ENCODE data around the gene CHST15.

The CHST15 gene

GRCh38 chr10:123964953-123965352, 128.4 kb downstream of the CHST15 start:
- H3K4me2 ChIP-seq (ENCODE audit: low read depth, low read length, poor library complexity, severe bottlenecking): no peak overlapping the region
- H4K20me1 ChIP-seq (ENCODE audit: insufficient read depth, low read length, poor library complexity, severe bottlenecking): no peaks in the 10 kb centered on the region
- H3K4me3 ChIP-seq (ENCODE audit: low read length, poor library complexity, severe bottlenecking): no peak overlapping the region
- no peak overlapping the region for H3K9ac ChIP-seq (ENCODE audit: low read depth, low read length, poor library complexity, severe bottlenecking)
- no peak overlapping the region for H2AFZ ChIP-seq (ENCODE audit: low read length)
- no peaks in the 10 kb centered on the region for H3K9me2 ChIP-seq (replicated peaks; ENCODE audit: low read depth, low read length)
- no peak for TF ChIP-seq CTCF (conservative IDR thresholded peaks at IDR 0.05; ENCODE audit: low read length)
- TF ChIP-seq EZH2phosphoT487 (IDR thresholded peaks at IDR 0.05; ENCODE audit: borderline replicate concordance): no peak
- H3K36me3 ChIP-seq (ENCODE audit: insufficient read depth, low read length): no peaks in the 10 kb centered on the region
- no peaks in the 10 kb centered on the region for H3K27me3 ChIP-seq (ENCODE audit: insufficient read depth, low read length, poor library complexity, severe bottlenecking)
- no peaks in the 10 kb centered on the region for H3K9me3 ChIP-seq (ENCODE audit: insufficient read depth, low read depth, low read length)
- no peaks in the 10 kb centered on the region for H3F3A ChIP-seq (ENCODE audit: low read depth)
- no peaks in the 10 kb centered on the region for H3K4me1 ChIP-seq (ENCODE audit: insufficient read depth, low read length, poor library complexity, severe bottlenecking)
- H3K79me2 ChIP-seq (ENCODE audit: insufficient read depth, low read length): no peaks in the 10 kb centered on the region

DNA sequence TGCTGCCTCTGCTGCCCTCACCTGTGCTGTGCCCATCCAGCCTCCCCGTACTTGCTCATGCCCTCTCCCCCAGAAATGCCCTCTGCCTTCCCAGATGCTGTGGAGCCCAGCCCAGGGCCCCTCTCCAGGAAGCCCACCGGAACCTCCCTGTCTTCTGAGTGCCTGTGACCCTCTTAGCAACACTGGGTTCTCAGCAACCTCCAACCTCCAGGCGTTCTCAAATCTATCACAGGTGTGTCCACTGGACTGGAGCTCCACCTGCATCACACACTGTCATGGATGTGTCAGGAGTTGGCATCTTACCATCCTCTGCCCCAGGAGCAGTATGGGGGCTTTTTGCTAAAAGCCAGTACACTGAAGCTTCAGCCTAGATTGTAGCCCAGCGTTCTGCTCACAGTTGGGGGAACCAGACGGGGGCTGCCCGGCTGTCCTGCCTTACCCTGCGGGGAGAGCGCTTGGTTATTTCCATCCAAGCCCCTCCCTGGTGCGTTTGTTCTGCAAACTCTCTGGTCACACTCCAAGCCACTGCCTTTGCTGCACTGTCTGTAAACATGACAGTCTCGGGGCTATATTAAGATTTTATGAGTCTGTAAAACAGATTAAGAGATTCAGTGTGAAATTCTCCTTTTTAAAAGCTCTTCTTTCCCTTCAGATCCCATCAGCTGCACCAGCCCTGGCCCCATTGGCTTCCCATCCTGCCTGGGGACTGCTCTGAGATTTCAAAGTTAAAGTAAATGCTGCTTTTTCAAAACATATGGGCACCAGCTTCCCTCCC, 130.5 kb downstream of the CHST15 start:
- Histone ChIP-seq H3K36me3 (ENCODE audit: insufficient read depth, low read length) (no peaks in the 10 kb centered on the region), H3K4me2 (ENCODE audit: low read depth, low read length, poor library complexity, severe bottlenecking) (no peak overlapping the region), H3K27me3 (ENCODE audit: insufficient read depth, low read length, poor library complexity, severe bottlenecking) (no peaks in the 10 kb centered on the region), H3K79me2 (ENCODE audit: insufficient read depth, low read length) (no peaks in the 10 kb centered on the region), H4K20me1 (ENCODE audit: insufficient read depth, low read length, poor library complexity, severe bottlenecking) (no peaks in the 10 kb centered on the region), H3K9ac (ENCODE audit: low read depth, low read length, poor library complexity, severe bottlenecking) (no peak overlapping the region), H2AFZ (ENCODE audit: low read length) (no peak overlapping the region), H3K9me3 (ENCODE audit: insufficient read depth, low read depth, low read length) (no peaks in the 10 kb centered on the region), H3K4me1 (ENCODE audit: insufficient read depth, low read length, poor library complexity, severe bottlenecking) (no peaks in the 10 kb centered on the region), H3K9me2 (replicated peaks; ENCODE audit: low read depth, low read length) (no peaks in the 10 kb centered on the region), H3F3A (ENCODE audit: low read depth) (no peaks in the 10 kb centered on the region), H3K4me3 (ENCODE audit: low read length, poor library complexity, severe bottlenecking) (no peak overlapping the region)
- TF ChIP-seq CTCF (conservative IDR thresholded peaks at IDR 0.05; ENCODE audit: low read length) (no peak), EZH2phosphoT487 (IDR thresholded peaks at IDR 0.05; ENCODE audit: borderline replicate concordance) (no peak)

DNA sequence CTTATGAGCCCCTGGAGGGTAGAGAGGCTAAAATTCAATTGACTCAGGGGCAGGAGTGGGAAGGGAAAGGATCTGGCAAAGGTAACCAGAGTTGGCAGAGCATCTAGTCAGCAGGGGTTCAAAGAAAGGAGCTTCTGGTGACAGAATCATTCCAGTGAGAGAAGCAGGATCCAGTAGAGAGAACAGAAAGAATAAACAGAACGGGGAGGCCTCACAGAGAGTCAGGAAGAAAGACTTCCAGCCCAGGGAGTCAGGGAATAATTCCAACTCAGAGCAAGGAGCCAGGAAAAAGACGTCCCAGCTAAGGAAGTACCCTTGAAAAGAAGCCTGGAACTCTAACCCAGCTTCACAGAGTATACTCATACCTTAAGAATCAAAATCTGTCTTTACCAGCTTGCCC, 135.2 kb downstream of the CHST15 start:
- Histone ChIP-seq H3K4me1 (ENCODE audit: insufficient read depth, low read length, poor library complexity, severe bottlenecking) (no peaks in the 10 kb centered on the region), H3K9ac (ENCODE audit: low read depth, low read length, poor library complexity, severe bottlenecking) (no peak overlapping the region), H4K20me1 (ENCODE audit: insufficient read depth, low read length, poor library complexity, severe bottlenecking) (no peaks in the 10 kb centered on the region), H3K36me3 (ENCODE audit: insufficient read depth, low read length) (no peaks in the 10 kb centered on the region), H3K9me2 (replicated peaks; ENCODE audit: low read depth, low read length) (no peaks in the 10 kb centered on the region), H3K27me3 (ENCODE audit: insufficient read depth, low read length, poor library complexity, severe bottlenecking) (no peaks in the 10 kb centered on the region), H3K4me2 (ENCODE audit: low read depth, low read length, poor library complexity, severe bottlenecking) (no peak overlapping the region), H3K9me3 (ENCODE audit: insufficient read depth, low read depth, low read length) (no peaks in the 10 kb centered on the region), H3F3A (ENCODE audit: low read depth) (no peaks in the 10 kb centered on the region), H2AFZ (ENCODE audit: low read length) (no peak overlapping the region), H3K4me3 (ENCODE audit: low read length, poor library complexity, severe bottlenecking) (no peak overlapping the region), H3K79me2 (ENCODE audit: insufficient read depth, low read length) (no peaks in the 10 kb centered on the region)
- no peak for TF ChIP-seq CTCF (conservative IDR thresholded peaks at IDR 0.05; ENCODE audit: low read length)
- no peak for TF ChIP-seq EZH2phosphoT487 (IDR thresholded peaks at IDR 0.05; ENCODE audit: borderline replicate concordance)

Measured in Loucy (cell line).